MM.1S (cell line): ENCODE results near the gene SLC2A5.

ENCODE experiments used
- DNase-seq: peaks from one replicate; pipeline ENCODE4 v3.0.0-alpha.2; 2015
- H2AFZ ChIP-seq: fragments of 300-600 bp; sonication (generic); 2 replicates; pipeline ENCODE4 v1.6.0; 2016; ENCODE audit warnings: antibody characterized with exemption, low read length
- H3F3A ChIP-seq: fragments of 300-600 bp; sonication (generic); 2 replicates; pipeline ENCODE4 v1.6.1; 2016; ENCODE audit warnings: mild to moderate bottlenecking, antibody characterized with exemption, low read length, moderate library complexity, mixed read lengths; ENCODE audit not compliant: insufficient read depth
- H3K27ac ChIP-seq: fragments of 300-600 bp; sonication (generic); 2 replicates; pipeline ENCODE4 v1.5.1; 2016; ENCODE audit warnings: mild to moderate bottlenecking, low read length
- H3K27me3 ChIP-seq: fragments of 300-600 bp; sonication (generic); replicated peaks from 2 replicates; pipeline ENCODE4 v1.6.0; 2016; ENCODE audit warnings: low read length; ENCODE audit not compliant: insufficient read depth
- H3K36me3 ChIP-seq: fragments of 300-600 bp; sonication (generic); replicated peaks from 2 replicates; pipeline ENCODE4 v1.6.1; 2016; ENCODE audit warnings: mild to moderate bottlenecking, low read length, mixed read lengths; ENCODE audit not compliant: insufficient read depth
- H3K4me1 ChIP-seq: fragments of 300-600 bp; sonication (generic); 2 replicates; pipeline ENCODE4 v1.6.1; 2016; ENCODE audit warnings: low read length, mixed read lengths
- H3K4me2 ChIP-seq: fragments of 300-600 bp; sonication (generic); 2 replicates; pipeline ENCODE4 v1.6.0; 2016; ENCODE audit warnings: low read depth, low read length
- H3K4me3 ChIP-seq: fragments of 300-600 bp; sonication (generic); 2 replicates; pipeline ENCODE4 v1.5.1; 2016; ENCODE audit warnings: low read length, mixed read lengths
- H3K79me2 ChIP-seq: fragments of 300-600 bp; sonication (generic); 2 replicates; pipeline ENCODE4 v1.6.1; 2016; ENCODE audit warnings: mixed run types, low read length, mixed read lengths
- H3K9ac ChIP-seq: fragments of 300-600 bp; sonication (generic); 2 replicates; pipeline ENCODE4 v1.6.1; 2016; ENCODE audit warnings: low read length, mixed read lengths
- H3K9me2 ChIP-seq: fragments of 300-600 bp; sonication (generic); replicated peaks from 2 replicates; pipeline ENCODE4 v1.6.1; 2016; ENCODE audit warnings: mild to moderate bottlenecking, low read length, mixed read lengths; ENCODE audit not compliant: insufficient read depth
- H3K9me3 ChIP-seq: fragments of 300-600 bp; sonication (generic); replicated peaks from 2 replicates; pipeline ENCODE4 v1.6.1; 2016; ENCODE audit warnings: mild to moderate bottlenecking, low read length, mixed read lengths; ENCODE audit not compliant: insufficient read depth
- H4K20me1 ChIP-seq: fragments of 300-600 bp; sonication (generic); 2 replicates; pipeline ENCODE4 v1.6.1; 2016; ENCODE audit warnings: mild to moderate bottlenecking, low read length, moderate library complexity, mixed read lengths; ENCODE audit not compliant: insufficient read depth
- CTCF ChIP-seq: fragments of 300-600 bp; sonication (generic); IDR thresholded peaks from 2 replicates; pipeline ENCODE4 v1.5.1; 2016; ENCODE audit warnings: antibody characterized with exemption, low read length, mixed read lengths
- EZH2 ChIP-seq: fragments of 300-600 bp; sonication (generic); optimal IDR thresholded peaks from 2 replicates; pipeline ENCODE3; 2017; ENCODE audit warnings: low read depth, mild to moderate bottlenecking, antibody characterized with exemption, low read length, mixed read lengths
- EZH2phosphoT487 ChIP-seq: fragments of 300-600 bp; sonication (generic); IDR thresholded peaks from 2 replicates; pipeline ENCODE4 v1.6.1; 2018; ENCODE audit warnings: antibody characterized with exemption, low read length

SLC2A5 gene

GRCh38 chr1:9008236-9008635 lies 61.2 kb downstream of the SLC2A5 start:
- Histone ChIP-seq H2AFZ (no peak overlapping the region), H3K36me3 (no peaks in the 10 kb centered on the region), H3K27ac (no peak overlapping the region), H4K20me1 (no peaks in the 10 kb centered on the region), H3K4me1 (peaks cover 4% of the 10 kb centered on the region; the same call in 1 of the 2 replicates), H3K9me3 (no peaks in the 10 kb centered on the region), H3K27me3 (peaks cover 17% of the 10 kb centered on the region), H3K4me3 (no peak overlapping the region), H3K9ac (no peak overlapping the region), H3K9me2 (no peaks in the 10 kb centered on the region), H3F3A (no peaks in the 10 kb centered on the region), H3K4me2 (no peak overlapping the region), H3K79me2 (no peaks in the 10 kb centered on the region)
- no peak for TF ChIP-seq CTCF
- TF ChIP-seq EZH2 = no peak
- no peak for TF ChIP-seq EZH2phosphoT487
- no peak for DNase-seq

- no peak for DNase-seq
- Histone ChIP-seq H3K79me2 (no peaks in the 10 kb centered on the region), H3K36me3 (no peaks in the 10 kb centered on the region), H3K9me2 (no peaks in the 10 kb centered on the region), H3K4me1 (peaks cover 4% of the 10 kb centered on the region; the same call in 1 of the 2 replicates), H3K27me3 (peaks cover 22% of the 10 kb centered on the region), H3K27ac (no peak overlapping the region), H3F3A (no peaks in the 10 kb centered on the region), H3K9ac (no peak overlapping the region), H4K20me1 (no peaks in the 10 kb centered on the region), H3K4me3 (no peak overlapping the region), H3K9me3 (no peaks in the 10 kb centered on the region), H3K4me2 (no peak overlapping the region), H2AFZ (no peak overlapping the region)
- TF ChIP-seq EZH2 = no peak
- TF ChIP-seq EZH2phosphoT487 = no peak
- no peak for TF ChIP-seq CTCF
These were observed 62.3 kb downstream of the SLC2A5 start for GRCh38 chr1:9006956-9007615.

GRCh38 chr1:9005395-9005708 lies 64.1 kb downstream of the SLC2A5 start:
- H3K79me2 ChIP-seq = no peaks in the 10 kb centered on the region
- DNase-seq = no peak
- peaks cover 4% of the 10 kb centered on the region; the same call in 1 of the 2 replicates for H3K4me1 ChIP-seq
- no peak overlapping the region for H3K4me2 ChIP-seq
- H3K27ac ChIP-seq = no peak overlapping the region
- H3F3A ChIP-seq = no peaks in the 10 kb centered on the region
- no peaks in the 10 kb centered on the region for H3K9me2 ChIP-seq
- H3K27me3 ChIP-seq = peaks cover 22% of the 10 kb centered on the region
- no peaks in the 10 kb centered on the region for H3K9me3 ChIP-seq
- H3K4me3 ChIP-seq = no peak overlapping the region
- no peaks in the 10 kb centered on the region for H4K20me1 ChIP-seq
- H2AFZ ChIP-seq = no peak overlapping the region
- H3K9ac ChIP-seq = no peak overlapping the region
- TF ChIP-seq EZH2 (no peak), EZH2phosphoT487 (no peak), CTCF (no peak)
- no peaks in the 10 kb centered on the region for H3K36me3 ChIP-seq
